HG02678 (cell line): Measurements from ENCODE around the gene C1orf198.

Experiments
- ATAC-seq: cut with Tn5 transposase; IDR thresholded peaks from one replicate; pipeline ENCODE4 v1.9.1; 2021; ENCODE audit warnings: mild to moderate bottlenecking, moderate library complexity; ENCODE audit not compliant: unreplicated experiment

Gene C1orf198

DNA sequence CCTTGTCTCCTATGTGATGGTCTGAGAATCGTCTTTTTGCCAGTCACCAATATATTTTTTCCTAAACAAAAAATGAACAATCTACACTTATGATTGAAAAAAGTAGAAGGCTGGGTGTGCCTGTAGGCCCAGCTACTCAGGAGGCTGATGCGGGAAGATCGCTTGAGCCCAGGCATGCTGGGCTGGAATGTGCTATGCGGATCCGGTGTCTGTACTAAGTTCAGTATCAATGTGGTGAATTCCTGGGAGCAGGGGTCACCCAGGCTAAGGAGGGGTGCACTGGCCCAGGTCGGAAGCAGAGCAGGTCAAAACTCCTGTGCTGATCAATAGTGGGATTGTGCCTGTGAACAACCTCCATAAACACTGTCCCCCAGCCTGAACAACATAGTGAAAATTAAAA lies 25.7 kb upstream of the C1orf198 start:
- no peak for ATAC-seq

DNA sequence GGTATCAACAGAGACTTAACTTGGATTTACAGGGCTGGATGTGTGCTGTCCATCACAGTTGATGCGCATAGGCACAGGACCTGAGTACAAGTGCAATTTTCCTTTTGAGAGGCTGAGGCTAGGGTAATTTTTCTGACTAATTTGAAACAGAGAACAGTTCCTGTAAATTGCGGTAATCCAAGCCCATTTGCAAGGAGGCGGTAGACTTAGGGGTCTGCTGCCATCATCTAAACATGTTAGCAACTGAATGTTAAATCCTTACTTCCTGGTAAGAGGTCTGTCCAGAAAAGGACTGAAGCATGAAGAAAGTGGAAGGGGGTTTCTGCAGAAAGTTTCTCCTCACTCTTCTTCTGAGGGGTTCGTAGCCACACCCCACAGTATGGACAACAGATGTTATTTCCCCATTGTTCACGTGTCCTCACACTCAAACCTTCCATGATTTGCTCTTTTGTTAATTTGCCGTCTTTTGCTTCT lies 23.7 kb upstream of the C1orf198 start:
- ATAC-seq, result no peak

DNA sequence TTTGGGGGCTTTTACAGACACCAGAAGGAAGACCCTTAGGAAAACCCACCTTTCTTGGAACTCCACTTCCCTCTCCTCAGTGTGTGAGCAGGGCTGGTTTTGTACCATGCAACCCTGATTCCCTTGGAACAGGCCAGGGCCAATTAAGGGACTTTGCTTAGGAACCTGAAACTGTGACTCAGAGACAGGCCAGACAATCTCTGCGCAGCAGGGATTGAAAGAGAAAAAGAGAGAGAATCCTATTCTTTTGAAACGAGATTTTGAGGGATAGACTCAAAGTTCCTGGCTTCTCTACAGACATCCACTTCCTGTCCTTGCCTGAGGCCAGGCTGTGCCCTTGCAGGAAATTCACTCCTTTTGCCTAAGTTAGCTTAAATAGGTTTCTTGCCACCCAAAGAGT lies 23.1 kb upstream of the C1orf198 start:
- no peak for ATAC-seq

DNA sequence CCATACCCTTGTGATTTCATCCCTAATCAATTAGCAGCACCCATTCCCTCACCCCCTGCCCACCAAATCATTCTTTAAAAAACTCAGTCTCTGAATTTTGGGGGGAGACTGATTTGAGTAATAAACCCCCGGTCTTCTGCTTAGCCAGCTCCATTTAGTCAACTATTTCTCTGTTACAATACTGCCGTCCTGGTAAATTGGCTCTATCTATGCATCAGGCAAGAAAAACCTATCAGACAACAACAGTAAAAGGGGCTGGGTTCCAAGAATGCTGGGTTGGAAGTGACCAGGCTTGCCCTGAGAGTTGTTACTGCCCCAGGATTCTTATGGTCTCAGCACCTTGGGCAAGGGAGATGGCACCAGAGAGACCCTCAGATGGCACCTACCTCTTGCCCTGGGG lies 16.3 kb upstream of the C1orf198 start:
- ATAC-seq, result no peak

DNA sequence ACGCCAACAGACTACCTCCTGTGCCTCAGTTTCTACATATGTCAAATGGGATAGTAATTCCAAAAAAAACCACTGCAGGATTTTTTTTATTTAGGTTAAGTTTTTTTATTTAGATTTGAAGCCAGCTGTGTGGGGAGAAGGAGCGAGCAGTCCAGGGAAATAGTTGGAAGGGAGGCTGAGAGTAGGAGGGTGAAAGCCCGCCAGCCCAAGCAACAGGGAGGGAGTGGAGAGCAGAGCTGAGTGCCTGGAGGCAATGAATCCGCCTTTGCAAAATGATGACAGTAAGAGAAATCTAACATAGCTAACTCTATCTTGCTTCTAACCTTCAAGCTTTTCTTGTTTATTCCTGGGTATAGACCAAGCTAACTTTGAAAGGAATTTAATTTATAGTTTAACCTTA lies 15.6 kb upstream of the C1orf198 start:
- no peak for ATAC-seq

DNA sequence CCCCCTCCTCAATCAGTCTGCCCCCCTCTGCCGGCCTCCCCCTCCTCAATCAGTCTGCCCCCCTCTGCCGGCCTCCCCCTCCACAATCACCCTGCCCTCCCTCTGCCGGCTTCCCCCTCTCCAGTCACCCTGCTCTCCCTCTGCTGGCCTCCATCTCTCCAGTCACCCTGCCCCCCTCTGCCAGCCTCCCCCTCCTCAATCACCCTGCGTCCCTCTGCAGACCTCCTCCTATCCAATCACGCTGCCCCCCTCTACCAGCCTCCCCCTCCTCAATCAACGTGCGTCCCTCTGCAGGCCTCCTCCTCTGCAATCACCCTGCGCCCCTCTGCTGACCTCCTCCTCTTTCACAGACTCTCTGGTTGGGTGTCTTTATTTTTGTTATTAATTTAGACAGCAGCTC lies 11.5 kb upstream of the C1orf198 start:
- no peak for ATAC-seq

DNA sequence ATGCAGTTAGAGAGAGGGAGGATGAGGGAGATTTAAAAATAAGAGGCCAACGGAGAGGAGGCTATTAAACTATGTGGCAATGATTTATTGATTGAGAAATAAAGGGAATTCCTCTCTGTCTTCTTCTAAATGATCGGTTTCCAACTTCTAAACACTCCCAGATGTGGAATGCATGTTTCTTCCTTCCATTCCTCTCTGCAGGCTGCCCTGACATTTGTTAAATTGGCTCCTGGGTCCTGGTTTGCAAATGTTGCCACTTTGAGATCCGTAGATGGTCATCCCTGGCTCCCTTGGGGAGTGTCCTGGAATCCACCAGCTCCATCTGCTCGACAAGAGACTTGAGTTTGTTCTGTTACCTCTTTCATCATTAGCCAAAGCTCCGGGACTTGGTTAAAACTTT lies 10.3 kb upstream of the C1orf198 start:
- no peak for ATAC-seq

DNA sequence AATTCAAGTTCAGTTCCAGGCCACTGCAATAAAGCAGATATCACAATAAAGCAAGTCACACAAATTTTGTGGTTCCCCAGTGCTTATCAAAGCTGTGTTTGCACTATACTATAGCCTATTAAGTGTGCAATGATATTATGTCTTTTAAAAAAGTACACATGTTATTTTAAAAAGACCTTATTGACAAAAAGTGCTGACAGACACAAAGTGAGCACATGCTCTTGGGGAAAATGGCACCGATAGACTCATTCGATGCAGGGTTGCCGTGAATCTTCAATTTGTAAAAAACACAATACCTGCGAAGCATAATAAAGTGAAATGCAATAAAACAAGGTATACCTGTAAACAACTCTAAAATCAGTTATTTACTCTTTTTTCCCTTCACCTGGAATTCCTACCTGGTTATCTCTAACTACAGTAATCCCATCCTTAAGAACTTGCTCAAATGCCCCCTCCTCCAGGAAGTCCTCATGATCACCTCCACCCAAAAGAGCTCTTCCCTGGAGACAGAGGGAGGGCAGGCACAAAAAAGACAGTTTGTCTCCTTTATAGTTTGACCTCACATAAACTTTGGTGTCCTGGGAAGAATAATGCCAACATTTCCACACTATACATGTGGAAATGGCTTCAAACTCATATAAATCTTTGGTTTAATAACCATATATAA lies 9.7 kb upstream of the C1orf198 start:
- no peak for ATAC-seq

DNA sequence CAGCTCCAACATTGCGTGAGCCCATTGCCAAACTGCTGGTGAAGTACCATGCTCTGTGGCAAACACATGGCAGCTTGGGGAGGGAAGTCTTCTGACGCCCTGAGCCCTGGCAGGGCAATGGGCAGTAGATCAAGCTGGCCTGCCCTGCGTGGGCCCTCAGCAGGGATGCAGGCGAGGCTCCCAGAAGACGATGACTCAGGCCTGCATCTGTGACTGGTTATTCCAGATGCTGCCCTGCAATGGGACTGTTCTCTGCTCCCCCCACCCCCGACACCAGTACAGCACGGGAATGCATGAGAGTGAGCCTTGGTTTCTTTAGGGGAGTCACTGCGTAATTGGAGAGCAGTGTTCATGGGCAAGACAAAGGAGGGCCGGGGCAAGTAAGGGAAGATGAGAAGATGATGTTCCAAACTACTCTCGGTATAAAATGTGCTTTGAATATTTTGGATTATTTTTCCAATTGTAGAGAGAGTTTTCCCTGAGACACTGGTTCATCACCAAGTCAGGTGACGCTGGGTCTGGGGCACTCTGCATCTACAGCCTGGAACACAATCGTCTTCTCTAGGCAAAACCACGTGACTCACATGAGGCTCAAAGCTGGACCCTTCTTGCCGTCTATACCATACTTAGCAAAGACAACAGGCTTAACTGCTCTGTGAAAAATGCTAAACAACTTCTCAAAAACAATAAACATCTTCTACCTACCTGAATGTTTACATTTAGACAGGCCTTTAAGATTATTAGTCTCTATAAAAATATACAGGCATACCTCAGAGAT lies 9.0 kb upstream of the C1orf198 start:
- no peak for ATAC-seq

DNA sequence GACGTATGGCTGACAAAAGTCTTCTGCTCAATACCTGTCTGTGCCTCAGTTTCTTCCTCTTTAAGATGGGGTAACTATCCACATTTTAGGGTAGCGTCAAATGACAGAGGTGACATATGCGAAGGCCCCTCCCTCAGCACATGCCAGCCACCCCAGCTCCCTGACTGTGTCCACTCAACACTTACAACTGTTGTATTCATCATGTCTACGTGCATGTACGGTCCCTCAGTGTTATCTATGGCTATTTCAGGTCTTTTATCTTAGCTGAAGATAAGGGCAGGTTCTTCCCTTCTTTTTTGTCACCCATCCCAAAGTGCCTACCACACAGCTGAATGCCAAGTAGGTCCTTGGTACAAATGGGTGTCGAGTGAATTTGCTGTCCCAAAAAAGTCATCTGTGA lies 8.3 kb upstream of the C1orf198 start:
- no peak for ATAC-seq

DNA sequence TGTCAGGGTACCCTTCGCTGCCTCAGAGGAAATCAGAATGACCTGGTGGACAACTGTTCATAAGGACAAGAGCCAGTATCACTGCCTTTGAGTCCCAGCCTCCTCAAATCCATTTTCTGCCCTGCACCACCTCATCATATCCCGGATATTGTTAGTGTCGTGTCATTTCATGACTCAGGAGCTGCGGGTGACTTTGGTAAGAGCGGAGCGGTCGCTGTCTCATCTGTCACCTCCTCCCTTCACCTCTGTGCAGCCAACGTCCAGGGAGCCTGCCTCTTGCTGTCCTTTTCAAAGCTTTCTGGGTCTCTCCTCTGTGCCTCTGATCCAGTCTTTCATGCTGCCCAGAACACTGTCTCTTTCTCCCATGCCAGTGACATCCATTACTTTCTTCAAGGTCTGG lies 7.0 kb upstream of the C1orf198 start:
- no peak for ATAC-seq

DNA sequence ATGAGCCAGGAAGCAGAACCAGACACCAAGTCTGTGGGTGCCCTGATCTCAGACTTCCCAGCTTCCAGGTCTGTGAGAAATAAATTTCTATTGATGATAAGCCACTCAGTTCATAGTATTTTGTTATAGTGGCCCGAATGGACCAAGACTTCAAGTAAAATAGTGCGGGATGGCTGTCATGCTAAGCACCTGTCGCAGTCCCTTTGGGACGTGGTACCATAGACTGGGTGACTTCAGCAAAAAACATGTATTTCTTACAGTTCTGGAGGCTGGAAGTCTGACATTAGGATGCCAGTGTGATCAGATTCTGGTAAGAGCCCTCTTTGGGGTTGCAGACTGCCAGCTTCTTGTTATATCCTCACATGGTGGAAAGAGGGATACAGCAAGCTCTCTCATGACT lies 2.6 kb upstream of the C1orf198 start:
- ATAC-seq, result no peak

DNA sequence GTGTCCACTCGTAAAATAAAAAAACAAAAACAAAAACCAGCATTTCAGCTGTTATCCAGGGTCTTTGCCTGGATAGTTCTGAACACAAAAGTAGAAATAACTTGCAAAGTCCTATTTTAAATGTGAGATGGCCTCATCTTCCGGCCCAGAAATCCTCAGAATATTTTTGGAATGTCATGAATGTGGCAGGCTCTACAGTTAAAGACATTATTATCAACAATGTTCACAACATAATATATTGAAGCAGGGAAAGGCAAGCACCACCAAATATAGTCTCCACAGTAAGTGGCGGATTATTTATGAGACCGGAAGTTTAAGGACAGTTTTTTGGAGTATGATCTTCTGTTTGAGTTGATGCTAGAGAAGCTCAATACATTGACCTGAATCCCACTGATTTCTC lies 1.2 kb upstream of the C1orf198 start:
- no peak for ATAC-seq

DNA sequence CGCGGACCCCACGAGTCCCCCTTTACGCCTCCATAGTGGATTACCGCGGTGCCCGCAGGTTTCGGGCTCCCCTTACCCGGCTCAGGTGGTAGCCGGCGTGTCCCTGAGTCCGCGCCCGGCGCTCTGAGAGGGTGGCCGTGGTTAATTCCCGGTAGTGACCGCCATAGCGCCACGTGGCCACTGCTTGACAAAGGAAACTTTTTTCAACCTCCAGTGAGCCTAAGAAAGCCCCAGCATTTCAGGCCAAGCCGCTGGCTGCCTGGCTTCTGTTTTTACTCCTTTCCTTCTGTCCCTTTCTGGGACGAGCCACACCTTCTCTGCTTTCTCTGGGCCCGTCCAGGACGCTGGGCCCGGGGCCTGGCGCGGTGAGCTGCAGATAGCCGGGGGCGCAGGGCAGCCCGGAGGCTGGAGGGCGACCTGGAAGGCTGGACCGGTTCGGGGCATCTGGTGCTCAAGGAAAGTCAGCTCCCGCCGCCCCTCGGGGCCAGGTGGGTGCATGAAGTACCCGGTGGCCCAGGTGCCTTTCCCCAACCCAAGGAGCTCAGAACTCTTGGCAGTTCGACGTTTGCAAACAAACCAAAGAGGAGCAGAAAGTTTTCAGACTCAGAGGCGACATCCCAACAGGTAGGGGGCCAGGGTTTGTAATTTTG lies 540 bp upstream of the C1orf198 start:
- peak; percentile 51 for ATAC-seq

DNA sequence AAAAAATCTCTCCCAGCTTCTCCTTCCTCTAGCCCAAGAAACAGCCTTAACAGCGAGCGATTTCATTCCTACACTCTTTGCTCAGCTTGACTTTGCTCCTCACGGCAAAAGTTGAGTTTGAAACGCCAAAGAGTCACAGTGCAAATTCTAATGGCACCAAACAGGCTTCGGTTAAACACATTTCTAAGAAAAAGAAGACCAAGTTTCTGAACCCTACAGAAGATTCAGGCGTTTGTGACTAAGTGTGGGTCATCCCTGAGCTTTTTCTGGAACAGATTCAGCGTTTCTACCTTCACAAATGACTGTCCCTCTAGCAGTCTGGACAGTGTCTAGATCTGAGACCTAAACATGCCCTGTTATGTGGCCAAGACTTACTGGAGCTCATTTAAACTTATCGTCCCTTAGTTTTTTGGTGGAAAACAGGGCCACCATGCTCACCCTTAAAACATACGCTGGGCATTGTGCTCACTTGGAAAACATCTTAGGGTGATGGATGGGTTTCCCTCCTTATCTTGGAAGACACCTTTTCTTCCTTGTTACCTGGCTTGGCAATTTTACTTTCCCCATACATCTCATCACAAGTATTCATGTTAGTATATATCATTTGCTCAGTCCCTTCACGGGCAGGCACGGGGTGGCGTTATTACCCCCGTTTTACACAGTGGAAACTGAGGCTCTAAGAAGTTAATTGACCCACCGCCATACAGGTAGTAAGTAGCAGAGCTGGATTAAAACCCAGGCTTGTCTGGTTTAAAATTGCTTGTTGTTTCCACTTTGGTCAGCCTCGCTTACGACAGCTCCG lies 1.0 kb downstream of the C1orf198 start:
- no peak for ATAC-seq

DNA sequence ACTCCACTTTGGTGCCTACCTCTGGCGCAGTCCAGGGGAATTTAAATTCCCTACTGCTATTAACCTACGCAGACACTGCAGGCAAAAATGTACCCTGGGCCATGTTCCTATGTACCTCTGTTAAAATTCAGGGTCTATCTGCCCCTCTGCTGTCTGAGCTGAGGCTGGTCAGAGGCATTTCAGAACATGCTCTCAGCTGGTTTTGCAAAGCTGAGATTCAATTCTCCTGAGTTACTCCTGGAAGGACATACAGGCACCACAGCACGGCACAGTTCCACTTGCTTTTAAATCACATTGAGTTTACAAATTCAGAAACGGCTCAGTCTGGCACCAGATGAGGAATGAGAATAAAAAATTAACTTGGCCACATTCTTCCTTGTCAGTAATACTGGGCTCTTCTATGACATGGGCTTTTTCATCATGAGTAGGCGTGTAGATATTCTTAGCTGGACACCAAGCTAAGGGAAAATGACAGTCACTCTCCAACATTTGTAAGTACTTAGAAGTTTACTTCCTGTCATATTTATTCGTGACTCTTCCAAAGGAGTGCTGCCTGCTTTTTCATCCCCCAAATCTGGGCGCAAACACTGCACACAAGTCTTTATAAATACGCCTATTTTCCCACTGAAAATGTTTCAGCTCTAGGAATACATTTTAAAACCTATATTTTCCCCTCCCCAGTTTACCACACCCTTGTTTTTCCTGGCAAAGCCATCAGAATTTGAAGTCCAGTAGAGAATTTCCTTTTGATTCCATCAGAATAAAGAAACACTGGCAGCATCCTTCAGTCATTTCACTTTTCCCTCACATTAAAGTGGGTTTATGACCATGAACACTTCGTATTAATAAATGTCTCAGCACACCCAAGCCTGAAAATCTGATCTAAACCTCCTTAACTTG lies 1.9 kb downstream of the C1orf198 start:
- no peak for ATAC-seq

DNA sequence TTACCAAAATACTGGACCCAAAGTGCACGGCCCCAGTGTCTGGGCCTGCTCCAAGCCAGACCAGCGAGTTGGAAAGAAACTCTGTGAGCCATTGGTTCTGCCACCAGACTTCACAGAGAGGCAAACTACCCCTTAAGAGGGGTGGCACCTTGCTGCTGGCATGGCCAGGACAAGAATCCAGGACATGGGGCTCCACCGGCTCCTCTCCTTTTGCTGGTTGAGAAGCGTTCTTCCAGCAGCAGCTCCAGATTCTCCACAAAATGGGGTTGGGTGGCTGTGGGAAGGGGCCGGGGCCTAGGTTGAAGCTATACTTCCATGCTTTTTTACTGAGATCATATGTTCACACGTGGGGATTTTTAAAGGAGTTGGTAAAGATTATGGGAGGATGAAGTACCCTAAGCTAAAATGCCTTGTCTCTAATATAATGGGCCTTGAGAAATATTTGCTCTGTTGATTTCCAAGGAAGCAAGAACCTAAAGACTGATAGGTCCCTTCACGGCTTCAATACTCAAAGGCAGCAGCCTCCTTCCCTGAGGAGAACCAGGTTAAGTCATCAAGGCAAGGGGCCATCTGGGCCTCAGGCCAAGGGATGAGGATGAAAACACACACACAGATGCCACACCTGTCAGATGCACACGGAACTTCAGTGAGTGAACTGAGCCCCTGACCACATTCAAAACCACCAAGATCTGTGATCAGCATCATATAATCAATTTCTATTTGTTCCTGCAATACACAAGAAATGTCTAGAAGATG lies 3.1 kb downstream of the C1orf198 start:
- no peak for ATAC-seq

DNA sequence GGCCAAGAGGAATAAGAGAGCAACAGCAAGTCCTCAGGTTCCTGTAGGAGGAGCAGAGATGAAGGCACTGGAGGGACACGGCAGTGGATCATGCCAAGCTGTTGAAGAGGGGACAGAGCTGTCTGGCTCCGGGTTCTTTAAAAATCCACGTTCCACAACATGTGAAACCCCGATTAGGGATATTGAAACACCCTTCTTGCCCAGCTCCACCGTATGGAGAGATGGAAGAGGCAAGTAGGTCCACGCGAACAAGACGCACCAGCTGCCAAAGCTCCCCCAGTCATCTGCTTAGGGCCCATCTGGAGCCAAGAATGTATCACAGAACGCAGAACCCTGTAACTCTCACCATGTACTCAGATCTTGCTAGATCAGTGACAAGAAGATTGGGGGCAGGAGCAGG lies 3.9 kb downstream of the C1orf198 start:
- ATAC-seq, result no peak

DNA sequence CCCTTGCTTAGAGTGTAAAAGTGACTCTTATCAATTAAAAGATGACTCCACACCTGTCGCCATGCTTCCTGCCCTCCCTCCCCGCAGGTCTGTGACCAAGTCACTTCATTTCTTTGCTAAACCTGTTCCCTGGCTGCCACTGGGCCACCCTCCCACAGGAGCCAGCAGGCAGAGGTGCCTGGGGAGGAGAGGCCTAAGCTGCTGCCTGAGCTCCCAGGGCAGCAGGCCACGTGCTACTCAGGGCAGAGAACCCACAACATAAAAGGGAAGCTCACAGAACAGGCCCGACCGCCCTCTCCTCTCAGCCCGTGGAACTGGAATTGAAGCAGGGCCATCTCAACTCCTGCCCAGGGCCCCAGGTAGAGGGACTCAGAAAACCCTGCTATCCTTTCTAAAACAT lies 4.9 kb downstream of the C1orf198 start:
- ATAC-seq, result no peak
